ENCODE measurements around the gene MPND.

DNA sequence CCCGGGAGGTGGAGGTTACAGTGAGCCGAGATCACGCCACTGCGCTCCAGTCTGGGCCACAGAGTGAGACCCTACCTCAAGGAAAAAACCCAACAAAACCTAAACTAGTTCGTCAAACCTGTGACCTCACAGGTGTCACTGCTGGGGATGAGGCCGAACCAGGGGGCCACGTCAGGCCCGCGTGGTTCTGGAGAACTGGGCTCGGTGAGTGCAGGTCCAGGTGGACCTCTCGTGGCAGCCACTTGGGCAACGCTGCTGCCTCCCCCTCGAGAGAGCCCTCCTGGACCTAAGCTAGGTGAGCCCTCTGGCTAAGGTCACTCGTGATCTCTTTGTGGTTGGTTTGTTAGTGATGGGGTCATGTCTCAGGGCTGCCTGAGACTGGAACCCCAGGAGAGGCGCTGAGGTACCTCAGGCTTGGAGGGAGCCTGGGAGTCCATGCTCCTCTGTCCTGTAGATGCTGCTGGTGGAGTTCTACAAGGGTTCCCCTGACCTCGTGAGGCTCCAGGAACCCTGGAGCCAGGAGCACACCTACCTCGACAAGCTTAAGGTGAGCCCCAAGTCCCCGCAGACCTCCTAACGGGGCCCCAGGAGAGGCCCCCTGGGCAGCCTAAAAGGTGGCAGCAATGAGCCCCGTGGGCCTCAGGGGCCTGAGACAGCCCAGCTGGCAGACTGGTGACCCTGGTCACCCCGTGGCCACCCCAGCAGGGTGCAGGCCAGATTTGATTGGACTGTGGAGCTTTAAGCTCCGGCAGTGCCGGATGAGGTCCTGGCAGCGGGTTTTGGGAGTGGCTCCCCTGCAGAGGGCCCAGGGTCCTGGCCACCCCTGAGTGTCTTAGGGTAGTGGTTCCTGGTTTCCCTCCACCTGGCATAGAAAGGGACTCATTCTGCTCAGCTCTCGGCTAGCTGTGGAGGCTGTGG is 15.6 kb downstream of the MPND start:
- TF ChIP-seq CTCF (IDR thresholded peaks at IDR 0.05) (no peak), POLR2A (IDR thresholded peaks at IDR 0.05) (no peak)
